IPS-18a (cell line): ENCODE measurements around the gene PRKAG2.

Experiments
- H3K27ac ChIP-seq: one replicate; pipeline ENCODE4 v1.5.1; 2013; ENCODE audit warnings: low read length
- H3K27me3 ChIP-seq: one replicate; pipeline ENCODE4 v1.6.1; 2013; ENCODE audit warnings: mild to moderate bottlenecking, low read length; ENCODE audit not compliant: control insufficient read depth, insufficient read depth
- H3K36me3 ChIP-seq: one replicate; pipeline ENCODE4 v1.6.1; 2013; ENCODE audit warnings: low read depth, low read length; ENCODE audit not compliant: control insufficient read depth
- H3K4me1 ChIP-seq: one replicate; pipeline ENCODE4 v1.6.1; 2013; ENCODE audit warnings: low read depth, low read length; ENCODE audit not compliant: control insufficient read depth
- H3K4me3 ChIP-seq: one replicate; pipeline ENCODE4 v1.5.1; 2013; ENCODE audit warnings: low read length
- H3K9ac ChIP-seq: one replicate; pipeline ENCODE4 v1.6.1; 2013; ENCODE audit warnings: mild to moderate bottlenecking, low read length, moderate library complexity
- H3K9me3 ChIP-seq: one replicate; pipeline ENCODE4 v1.6.1; 2013; ENCODE audit warnings: low read depth, low read length; ENCODE audit not compliant: control insufficient read depth

Gene PRKAG2

GRCh38 chr7:151689196-151689971 is 187.5 kb downstream of the PRKAG2 start:
- no peak overlapping the region for H3K27ac ChIP-seq
- no peak overlapping the region for H3K9ac ChIP-seq
- H3K4me3 ChIP-seq: no peak overlapping the region
- H3K36me3 ChIP-seq: no peaks in the 10 kb centered on the region
- no peaks in the 10 kb centered on the region for H3K9me3 ChIP-seq
- peaks cover 11% of the 10 kb centered on the region for H3K4me1 ChIP-seq
- H3K27me3 ChIP-seq: no peaks in the 10 kb centered on the region

- Histone ChIP-seq H3K4me1 (peaks cover 11% of the 10 kb centered on the region), H3K4me3 (no peak overlapping the region), H3K9me3 (no peaks in the 10 kb centered on the region), H3K9ac (no peak overlapping the region), H3K27me3 (no peaks in the 10 kb centered on the region), H3K36me3 (no peaks in the 10 kb centered on the region), H3K27ac (no peak overlapping the region)
Measured at GRCh38 chr7:151688236-151688780, 188.6 kb downstream of the PRKAG2 start.

- no peak overlapping the region for H3K4me3 ChIP-seq
- H3K9ac ChIP-seq: peak overlapping the region; percentile 42
- H3K4me1 ChIP-seq: peaks cover 11% of the 10 kb centered on the region
- H3K27me3 ChIP-seq: no peaks in the 10 kb centered on the region
- no peaks in the 10 kb centered on the region for H3K9me3 ChIP-seq
- H3K27ac ChIP-seq: no peak overlapping the region
- no peaks in the 10 kb centered on the region for H3K36me3 ChIP-seq
Measured at GRCh38 chr7:151687523-151688235, 189.2 kb downstream of the PRKAG2 start.

DNA sequence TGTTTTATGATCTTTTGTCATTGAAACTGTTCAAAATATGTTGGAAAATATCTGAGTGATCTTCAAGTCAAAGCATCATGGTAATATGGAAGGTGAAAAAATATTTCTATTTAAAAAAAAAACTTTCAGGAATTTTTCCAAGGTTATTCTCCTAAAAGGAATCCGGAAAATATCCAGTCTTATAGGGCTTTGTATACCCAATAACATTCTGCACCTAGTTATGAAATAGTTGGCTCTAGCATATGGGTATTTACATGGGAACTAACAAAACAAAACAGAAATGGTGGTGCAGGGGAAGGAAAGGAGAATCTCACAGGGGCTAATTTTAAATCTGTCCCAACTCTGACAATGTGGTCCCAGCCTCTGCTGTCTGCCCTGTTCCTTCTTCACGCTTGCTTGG is 190.1 kb downstream of the PRKAG2 start:
- H3K9me3 ChIP-seq: no peaks in the 10 kb centered on the region
- H3K4me1 ChIP-seq: peaks cover 11% of the 10 kb centered on the region
- no peaks in the 10 kb centered on the region for H3K27me3 ChIP-seq
- H3K9ac ChIP-seq: no peak overlapping the region
- H3K36me3 ChIP-seq: no peaks in the 10 kb centered on the region
- H3K27ac ChIP-seq: no peak overlapping the region
- H3K4me3 ChIP-seq: no peak overlapping the region

GRCh38 chr7:151686016-151686766 is 190.7 kb downstream of the PRKAG2 start:
- Histone ChIP-seq H3K27me3 (no peaks in the 10 kb centered on the region), H3K4me1 (peaks cover 11% of the 10 kb centered on the region), H3K4me3 (no peak overlapping the region), H3K9me3 (no peaks in the 10 kb centered on the region), H3K9ac (no peak overlapping the region), H3K36me3 (no peaks in the 10 kb centered on the region), H3K27ac (no peak overlapping the region)

DNA sequence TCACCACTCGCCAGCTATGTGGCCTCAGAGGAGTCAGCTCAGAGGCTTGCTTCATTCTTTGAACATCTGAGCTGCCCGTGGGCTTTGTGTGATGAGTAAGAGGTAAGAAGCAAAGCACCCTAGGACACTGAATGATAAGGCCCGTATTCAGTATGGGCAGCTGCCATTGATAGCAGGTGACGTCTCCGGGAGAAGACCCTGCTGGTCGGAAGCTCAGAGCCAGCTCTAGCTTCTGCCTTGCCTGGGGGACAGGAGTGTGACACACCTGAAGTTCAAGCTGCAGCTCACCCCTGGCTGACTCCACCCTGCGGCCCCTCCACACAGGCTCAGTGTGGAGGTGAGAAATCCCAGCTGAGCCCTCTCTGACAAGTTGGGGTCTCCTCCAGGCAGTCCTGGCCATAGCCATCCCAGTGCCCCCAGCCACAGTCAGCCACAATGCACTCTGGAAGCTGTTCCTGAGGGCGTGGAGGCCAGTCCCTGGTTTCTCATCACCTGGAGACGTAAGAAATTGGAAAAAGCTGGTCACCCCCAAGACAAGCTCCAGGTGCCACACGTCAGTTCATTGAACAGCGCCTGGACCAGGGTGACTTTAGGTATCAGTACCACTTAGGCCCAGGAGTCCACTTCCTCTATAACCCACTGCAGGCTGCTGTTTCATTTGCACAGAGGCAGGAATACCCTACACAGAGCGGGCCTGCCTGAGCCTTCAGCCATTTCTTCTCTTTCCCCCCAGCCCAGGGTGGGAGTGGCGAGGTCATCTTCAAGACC is 192.3 kb downstream of the PRKAG2 start:
- no peak overlapping the region for H3K27ac ChIP-seq
- H3K27me3 ChIP-seq: no peaks in the 10 kb centered on the region
- peaks cover 15% of the 10 kb centered on the region for H3K4me1 ChIP-seq
- no peaks in the 10 kb centered on the region for H3K36me3 ChIP-seq
- H3K9me3 ChIP-seq: no peaks in the 10 kb centered on the region
- H3K9ac ChIP-seq: no peak overlapping the region
- no peak overlapping the region for H3K4me3 ChIP-seq

DNA sequence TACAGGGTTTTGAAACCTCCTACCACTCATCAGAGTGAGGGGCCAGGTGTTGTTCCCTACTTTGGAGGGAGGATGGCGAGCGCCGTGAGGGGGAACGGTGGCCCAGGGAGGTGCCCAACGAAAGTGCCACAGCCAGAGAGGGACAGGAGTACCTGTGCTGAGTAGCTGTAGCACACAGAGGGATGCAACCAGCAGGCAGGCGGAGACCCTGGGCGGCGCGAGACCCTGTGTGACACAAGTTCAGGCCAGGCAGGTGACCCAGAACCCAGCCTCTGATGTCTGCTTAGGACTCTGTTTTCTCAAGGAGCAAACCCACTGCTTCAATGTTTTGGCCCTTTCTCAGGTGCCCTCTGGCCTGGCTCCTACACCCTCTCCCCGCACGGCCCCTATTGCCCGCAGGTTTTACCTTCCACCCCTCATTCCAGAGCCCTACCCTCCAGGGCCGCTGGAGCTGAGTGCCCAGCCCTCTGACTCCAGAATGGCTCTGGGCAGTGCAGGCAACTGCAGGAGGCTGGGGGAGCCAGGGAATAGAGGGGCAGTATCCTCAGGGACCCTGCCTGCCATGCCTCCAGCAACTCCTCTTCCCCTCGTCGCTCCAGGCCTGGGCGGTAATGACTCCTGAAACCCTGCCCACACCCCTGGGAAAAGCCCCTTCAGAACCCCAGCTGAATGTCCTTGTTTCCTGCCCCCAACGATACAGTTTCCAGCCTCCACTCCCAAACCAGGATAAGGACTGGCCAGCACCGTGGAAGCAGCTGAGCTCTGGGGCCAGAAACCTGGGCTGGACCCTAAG is 193.1 kb downstream of the PRKAG2 start:
- Histone ChIP-seq H3K36me3 (no peaks in the 10 kb centered on the region), H3K4me3 (no peak overlapping the region), H3K9me3 (no peaks in the 10 kb centered on the region), H3K4me1 (peaks cover 15% of the 10 kb centered on the region), H3K27ac (no peak overlapping the region), H3K27me3 (no peaks in the 10 kb centered on the region), H3K9ac (no peak overlapping the region)

DNA sequence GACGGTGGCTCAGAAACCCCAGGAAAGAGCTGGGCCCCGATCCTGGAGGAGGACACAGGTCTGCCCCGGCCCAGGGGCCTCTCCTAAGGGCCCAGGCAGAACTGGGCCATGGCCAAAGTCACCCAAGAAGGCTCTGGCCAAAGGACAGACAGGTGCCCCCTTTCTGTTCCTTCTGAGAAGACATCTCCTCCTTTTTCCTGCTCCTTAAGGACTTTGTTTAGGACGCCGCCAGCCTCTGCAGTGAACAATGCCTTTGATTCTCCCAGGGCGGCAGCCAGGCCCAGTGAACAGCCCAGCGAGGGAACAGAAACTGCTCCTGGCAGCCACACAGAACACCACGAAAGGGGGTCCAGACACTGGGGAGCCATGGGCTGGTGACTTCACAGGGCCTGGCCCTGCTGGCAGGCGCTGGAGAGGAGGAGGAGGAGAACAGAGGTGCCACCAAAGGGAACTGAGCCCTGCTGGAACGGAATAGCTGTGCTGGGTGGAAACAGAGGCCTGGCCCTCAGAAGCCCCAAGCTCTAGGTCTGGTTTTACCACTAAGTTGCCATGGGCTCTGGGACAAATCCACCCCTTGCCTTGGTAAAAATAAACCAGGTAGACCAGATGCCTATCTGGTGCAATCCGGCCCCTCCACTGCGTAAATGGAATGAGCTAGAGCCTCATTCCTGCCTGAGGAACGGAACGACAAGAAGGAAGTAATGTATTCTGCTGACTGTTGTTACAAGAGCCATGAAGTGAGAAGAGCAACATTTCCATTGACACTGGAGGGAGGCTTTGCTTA is 193.9 kb downstream of the PRKAG2 start:
- Histone ChIP-seq H3K27me3 (no peaks in the 10 kb centered on the region), H3K36me3 (no peaks in the 10 kb centered on the region), H3K27ac (no peak overlapping the region), H3K9me3 (no peaks in the 10 kb centered on the region), H3K4me1 (peaks cover 12% of the 10 kb centered on the region), H3K9ac (no peak overlapping the region), H3K4me3 (no peak overlapping the region)

GRCh38 chr7:151681726-151682125 is 195.2 kb downstream of the PRKAG2 start:
- Histone ChIP-seq H3K4me1 (peaks cover 4% of the 10 kb centered on the region), H3K9ac (no peak overlapping the region), H3K9me3 (no peaks in the 10 kb centered on the region), H3K27ac (no peak overlapping the region), H3K36me3 (no peaks in the 10 kb centered on the region), H3K4me3 (no peak overlapping the region), H3K27me3 (no peaks in the 10 kb centered on the region)

DNA sequence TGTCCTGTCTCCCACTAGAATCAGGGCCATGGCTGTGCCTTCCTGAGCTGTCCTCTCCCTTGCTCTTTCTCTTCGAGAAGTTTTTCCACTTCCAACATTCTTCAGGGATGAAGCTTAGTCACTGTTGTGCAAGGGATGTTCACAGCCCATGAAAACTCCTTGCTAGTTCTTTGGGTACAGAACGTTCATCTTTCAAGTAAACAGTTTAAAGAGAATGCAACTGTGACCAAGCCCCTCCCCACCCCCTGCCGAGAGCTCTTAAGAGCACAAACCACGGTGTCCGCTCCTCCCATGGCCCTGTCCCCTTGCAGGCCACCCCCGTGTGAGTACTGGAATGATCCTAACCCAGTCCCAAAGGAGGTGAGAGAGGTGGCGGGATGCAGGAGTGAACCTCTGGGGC is 196.1 kb downstream of the PRKAG2 start:
- peaks cover 4% of the 10 kb centered on the region for H3K4me1 ChIP-seq
- no peaks in the 10 kb centered on the region for H3K9me3 ChIP-seq
- no peak overlapping the region for H3K9ac ChIP-seq
- H3K36me3 ChIP-seq: no peaks in the 10 kb centered on the region
- no peak overlapping the region for H3K27ac ChIP-seq
- no peak overlapping the region for H3K4me3 ChIP-seq
- no peaks in the 10 kb centered on the region for H3K27me3 ChIP-seq
